ENCODE data around the gene GPR37L1.
"Not testable (repeated sequence)": the region's sequence is repeated elsewhere in the genome, so short reads cannot be mapped to it uniquely, and the experiment has no call there.

GPR37L1 gene

GRCh38 chr1:202164271-202165037, 41.7 kb downstream of the GPR37L1 start:
- Histone ChIP-seq H3K27ac (no peak overlapping the region), H3K27me3 (ENCODE audit: insufficient read depth, low read depth, severe bottlenecking) (no peaks in the 10 kb centered on the region), H3K9me3 (ENCODE audit: severe bottlenecking) (no peaks in the 10 kb centered on the region), H3K4me3 (ENCODE audit: low read depth, low read length) (no peak overlapping the region), H3K36me3 (no peaks in the 10 kb centered on the region)
- no peak for DNase-seq
- TF ChIP-seq, protein P1, sequence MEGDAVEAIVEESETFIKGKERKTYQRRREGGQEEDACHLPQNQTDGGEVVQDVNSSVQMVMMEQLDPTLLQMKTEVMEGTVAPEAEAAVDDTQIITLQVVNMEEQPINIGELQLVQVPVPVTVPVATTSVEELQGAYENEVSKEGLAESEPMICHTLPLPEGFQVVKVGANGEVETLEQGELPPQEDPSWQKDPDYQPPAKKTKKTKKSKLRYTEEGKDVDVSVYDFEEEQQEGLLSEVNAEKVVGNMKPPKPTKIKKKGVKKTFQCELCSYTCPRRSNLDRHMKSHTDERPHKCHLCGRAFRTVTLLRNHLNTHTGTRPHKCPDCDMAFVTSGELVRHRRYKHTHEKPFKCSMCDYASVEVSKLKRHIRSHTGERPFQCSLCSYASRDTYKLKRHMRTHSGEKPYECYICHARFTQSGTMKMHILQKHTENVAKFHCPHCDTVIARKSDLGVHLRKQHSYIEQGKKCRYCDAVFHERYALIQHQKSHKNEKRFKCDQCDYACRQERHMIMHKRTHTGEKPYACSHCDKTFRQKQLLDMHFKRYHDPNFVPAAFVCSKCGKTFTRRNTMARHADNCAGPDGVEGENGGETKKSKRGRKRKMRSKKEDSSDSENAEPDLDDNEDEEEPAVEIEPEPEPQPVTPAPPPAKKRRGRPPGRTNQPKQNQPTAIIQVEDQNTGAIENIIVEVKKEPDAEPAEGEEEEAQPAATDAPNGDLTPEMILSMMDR (IDR thresholded peaks at IDR 0.05; ENCODE audit: low read depth, low read length) = no peak

- no peak overlapping the region for H3K4me3 ChIP-seq (ENCODE audit: low read depth, low read length)
- DNase-seq = no peak
- no peaks in the 10 kb centered on the region for H3K27me3 ChIP-seq (ENCODE audit: insufficient read depth, low read depth, severe bottlenecking)
- TF ChIP-seq, protein P1 (IDR thresholded peaks at IDR 0.05; ENCODE audit: low read depth, low read length) = peak; percentile 13; the same call in 1 of the 2 replicates
- no peaks in the 10 kb centered on the region for H3K9me3 ChIP-seq (ENCODE audit: severe bottlenecking)
- H3K27ac ChIP-seq = peak overlapping the region; percentile 5
- H3K36me3 ChIP-seq = no peaks in the 10 kb centered on the region
Measured at GRCh38 chr1:202165267-202165941, 42.7 kb downstream of the GPR37L1 start.

GRCh38 chr1:202165942-202166843, 43.5 kb downstream of the GPR37L1 start:
- TF ChIP-seq, protein P1 (IDR thresholded peaks at IDR 0.05; ENCODE audit: low read depth, low read length) = no peak
- no peak for DNase-seq
- Histone ChIP-seq H3K36me3 (no peaks in the 10 kb centered on the region), H3K27me3 (ENCODE audit: insufficient read depth, low read depth, severe bottlenecking) (no peaks in the 10 kb centered on the region), H3K27ac (peak overlapping the region; percentile 5), H3K9me3 (ENCODE audit: severe bottlenecking) (no peaks in the 10 kb centered on the region), H3K4me3 (ENCODE audit: low read depth, low read length) (no peak overlapping the region)

- not testable (repeated sequence) for H3K4me3 ChIP-seq (ENCODE audit: low read depth, low read length); DNase-seq; H3K27me3 ChIP-seq (ENCODE audit: insufficient read depth, low read depth, severe bottlenecking); H3K9me3 ChIP-seq (ENCODE audit: severe bottlenecking); H3K27ac ChIP-seq; H3K36me3 ChIP-seq
Measured at GRCh38 chr1:202167054-202167453, 44.3 kb downstream of the GPR37L1 start.

DNA sequence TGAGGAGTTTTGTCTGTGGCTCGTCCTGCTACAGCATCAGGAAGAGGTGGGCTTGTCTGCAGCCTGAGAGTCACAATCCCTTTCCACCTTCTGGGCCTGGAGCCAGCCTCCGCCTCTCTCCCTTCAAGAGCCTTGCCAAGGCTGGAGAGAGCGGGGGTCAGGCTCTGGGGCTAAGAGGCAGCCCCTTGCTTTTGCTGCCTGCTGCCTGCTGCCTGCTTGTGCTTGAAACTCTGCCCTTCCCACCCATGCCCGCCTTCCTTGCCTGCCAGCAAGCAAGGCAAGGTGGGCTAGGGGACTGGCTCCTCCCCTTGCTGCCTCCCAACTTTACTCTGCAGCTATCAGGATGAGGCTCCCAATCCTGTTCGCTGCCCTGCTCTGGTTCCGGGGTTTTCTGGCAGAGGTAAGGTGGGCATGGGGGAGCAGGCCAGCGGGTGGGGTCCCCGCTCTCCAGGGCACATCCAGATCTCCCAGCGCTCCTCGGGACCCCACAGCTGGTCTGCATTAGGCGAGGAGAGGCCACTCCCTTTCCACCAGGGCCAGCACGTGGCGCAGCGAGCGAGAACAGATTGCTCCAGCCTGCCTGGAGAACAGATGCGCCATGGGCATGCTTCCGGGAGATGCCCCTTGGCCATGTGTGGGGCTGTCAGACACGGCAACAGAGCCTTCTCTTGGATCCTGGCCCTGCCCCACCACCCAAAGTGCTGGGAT, 45.1 kb downstream of the GPR37L1 start:
- TF ChIP-seq, protein P1 (IDR thresholded peaks at IDR 0.05; ENCODE audit: low read depth, low read length) = no peak
- H3K27ac ChIP-seq = no peak overlapping the region; the same call in 1 of the 2 replicates
- no peaks in the 10 kb centered on the region for H3K36me3 ChIP-seq
- H3K27me3 ChIP-seq (ENCODE audit: insufficient read depth, low read depth, severe bottlenecking) = no peaks in the 10 kb centered on the region
- DNase-seq = peak; percentile 79
- H3K9me3 ChIP-seq (ENCODE audit: severe bottlenecking) = no peaks in the 10 kb centered on the region
- H3K4me3 ChIP-seq (ENCODE audit: low read depth, low read length) = no peak overlapping the region

All from WERI-Rb-1 (cell line).